ENCODE data around the gene FNIP2. TPM values are rescaled to one million over a fixed set of nuclear protein-coding genes. Genes with fewer than 3 reads are reported as not detected.

FNIP2 gene
- total and polyA plus RNA-seq, 9 of the 15 experiments (the other 6 are each of a cell fraction or from before 2014, with no cell fraction given), result 1.7 to 15.5 (median 8.3) TPM

GRCh38 chr4:158722917-158723793 lies 45.7 kb upstream of the FNIP2 start, which contains the start of gene PPID (continued):
- TF ChIP-seq PHB2 (IDR thresholded peaks at IDR 0.05; ENCODE audit: low read depth) (no peak), ZNF174 (CRISPR knock-in tag; IDR thresholded peaks at IDR 0.05) (no peak), POLR2G (IDR thresholded peaks at IDR 0.05; ENCODE audit: low read depth, low read length) (peak; percentile 93), SMAD3 (CRISPR knock-in tag; conservative IDR thresholded peaks at IDR 0.05) (0 out of 2 replicates have a peak, but pooled peaks have one; percentile 11), TAL1 (IDR thresholded peaks at IDR 0.05) (no peak), FOXO4 (CRISPR knock-in tag; IDR thresholded peaks at IDR 0.05) (no peak), GTF2A2 (tag; IDR thresholded peaks at IDR 0.05) (no peak), ARNT (IDR thresholded peaks at IDR 0.05) (no peak), GTF3C2 (IDR thresholded peaks at IDR 0.05; ENCODE audit: borderline replicate concordance, extremely low read depth, insufficient read length) (no peak), TGIF2 (CRISPR knock-in tag; IDR thresholded peaks at IDR 0.05) (peak; percentile 62; the same call in 1 of the 2 replicates), TFE3 (CRISPR knock-in tag; IDR thresholded peaks at IDR 0.05) (no peak), GATAD2A (IDR thresholded peaks at IDR 0.05) (no peak), FOXJ2 (tag; IDR thresholded peaks at IDR 0.05) (no peak)
- TF ChIP-seq, protein P1, sequence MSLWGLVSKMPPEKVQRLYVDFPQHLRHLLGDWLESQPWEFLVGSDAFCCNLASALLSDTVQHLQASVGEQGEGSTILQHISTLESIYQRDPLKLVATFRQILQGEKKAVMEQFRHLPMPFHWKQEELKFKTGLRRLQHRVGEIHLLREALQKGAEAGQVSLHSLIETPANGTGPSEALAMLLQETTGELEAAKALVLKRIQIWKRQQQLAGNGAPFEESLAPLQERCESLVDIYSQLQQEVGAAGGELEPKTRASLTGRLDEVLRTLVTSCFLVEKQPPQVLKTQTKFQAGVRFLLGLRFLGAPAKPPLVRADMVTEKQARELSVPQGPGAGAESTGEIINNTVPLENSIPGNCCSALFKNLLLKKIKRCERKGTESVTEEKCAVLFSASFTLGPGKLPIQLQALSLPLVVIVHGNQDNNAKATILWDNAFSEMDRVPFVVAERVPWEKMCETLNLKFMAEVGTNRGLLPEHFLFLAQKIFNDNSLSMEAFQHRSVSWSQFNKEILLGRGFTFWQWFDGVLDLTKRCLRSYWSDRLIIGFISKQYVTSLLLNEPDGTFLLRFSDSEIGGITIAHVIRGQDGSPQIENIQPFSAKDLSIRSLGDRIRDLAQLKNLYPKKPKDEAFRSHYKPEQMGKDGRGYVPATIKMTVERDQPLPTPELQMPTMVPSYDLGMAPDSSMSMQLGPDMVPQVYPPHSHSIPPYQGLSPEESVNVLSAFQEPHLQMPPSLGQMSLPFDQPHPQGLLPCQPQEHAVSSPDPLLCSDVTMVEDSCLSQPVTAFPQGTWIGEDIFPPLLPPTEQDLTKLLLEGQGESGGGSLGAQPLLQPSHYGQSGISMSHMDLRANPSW (CRISPR knock-in tag; IDR thresholded peaks at IDR 0.05), result no peak
- TF ChIP-seq, protein P2, sequence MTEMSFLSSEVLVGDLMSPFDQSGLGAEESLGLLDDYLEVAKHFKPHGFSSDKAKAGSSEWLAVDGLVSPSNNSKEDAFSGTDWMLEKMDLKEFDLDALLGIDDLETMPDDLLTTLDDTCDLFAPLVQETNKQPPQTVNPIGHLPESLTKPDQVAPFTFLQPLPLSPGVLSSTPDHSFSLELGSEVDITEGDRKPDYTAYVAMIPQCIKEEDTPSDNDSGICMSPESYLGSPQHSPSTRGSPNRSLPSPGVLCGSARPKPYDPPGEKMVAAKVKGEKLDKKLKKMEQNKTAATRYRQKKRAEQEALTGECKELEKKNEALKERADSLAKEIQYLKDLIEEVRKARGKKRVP (CRISPR knock-in tag; IDR thresholded peaks at IDR 0.05), result no peak
- TF ChIP-seq, protein P3, sequence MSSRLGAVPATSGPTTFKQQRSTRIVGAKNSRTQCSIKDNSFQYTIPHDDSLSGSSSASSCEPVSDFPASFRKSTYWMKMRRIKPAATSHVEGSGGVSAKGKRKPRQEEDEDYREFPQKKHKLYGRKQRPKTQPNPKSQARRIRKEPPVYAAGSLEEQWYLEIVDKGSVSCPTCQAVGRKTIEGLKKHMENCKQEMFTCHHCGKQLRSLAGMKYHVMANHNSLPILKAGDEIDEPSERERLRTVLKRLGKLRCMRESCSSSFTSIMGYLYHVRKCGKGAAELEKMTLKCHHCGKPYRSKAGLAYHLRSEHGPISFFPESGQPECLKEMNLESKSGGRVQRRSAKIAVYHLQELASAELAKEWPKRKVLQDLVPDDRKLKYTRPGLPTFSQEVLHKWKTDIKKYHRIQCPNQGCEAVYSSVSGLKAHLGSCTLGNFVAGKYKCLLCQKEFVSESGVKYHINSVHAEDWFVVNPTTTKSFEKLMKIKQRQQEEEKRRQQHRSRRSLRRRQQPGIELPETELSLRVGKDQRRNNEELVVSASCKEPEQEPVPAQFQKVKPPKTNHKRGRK (tag; IDR thresholded peaks at IDR 0.05), result no peak

Measured in K562 (cell line).